GM21526 (cell line): ENCODE measurements around the gene DPP10.
"Not testable (repeated sequence)": the region's sequence is repeated elsewhere in the genome, so short reads cannot be mapped to it uniquely, and the experiment has no call there.

ENCODE experiments used
- ATAC-seq: cut with Tn5 transposase; IDR thresholded peaks from one replicate; pipeline ENCODE4 v1.9.1; 2021; ENCODE audit warnings: moderate library complexity; ENCODE audit not compliant: unreplicated experiment, low FRiP score

DPP10 gene

GRCh38 chr2:114933671-114934241 is 491.3 kb downstream of the DPP10 start:
- ATAC-seq = no peak

- ATAC-seq = no peak
Observed at GRCh38 chr2:114935031-114935430, 492.6 kb downstream of the DPP10 start.

- ATAC-seq = no peak
Observed at GRCh38 chr2:114937366-114937930, 495.0 kb downstream of the DPP10 start.

- no peak for ATAC-seq
Observed at GRCh38 chr2:114940785-114941458, 498.5 kb downstream of the DPP10 start.

GRCh38 chr2:114949228-114949804 is 506.9 kb downstream of the DPP10 start:
- no peak for ATAC-seq

GRCh38 chr2:114960389-114960788 is 517.9 kb downstream of the DPP10 start:
- ATAC-seq = no peak

GRCh38 chr2:114962532-114962931 is 520.1 kb downstream of the DPP10 start:
- ATAC-seq = no peak

GRCh38 chr2:114968748-114969400 is 526.4 kb downstream of the DPP10 start:
- no peak for ATAC-seq

- ATAC-seq = not testable (repeated sequence)
Observed at GRCh38 chr2:115004321-115004720, 561.9 kb downstream of the DPP10 start.

GRCh38 chr2:115011721-115012120 is 569.3 kb downstream of the DPP10 start:
- no peak for ATAC-seq

GRCh38 chr2:115022013-115022412 is 579.6 kb downstream of the DPP10 start:
- ATAC-seq = not testable (repeated sequence)

- no peak for ATAC-seq
Observed at GRCh38 chr2:115034801-115035200, 592.4 kb downstream of the DPP10 start.

GRCh38 chr2:115036818-115037217 is 594.4 kb downstream of the DPP10 start:
- ATAC-seq = no peak

- no peak for ATAC-seq
Observed at GRCh38 chr2:115057473-115057872, 615.0 kb downstream of the DPP10 start.

GRCh38 chr2:115070002-115070401 is 627.6 kb downstream of the DPP10 start:
- ATAC-seq = no peak

- ATAC-seq = no peak
Observed at GRCh38 chr2:115071534-115071933, 629.1 kb downstream of the DPP10 start.

GRCh38 chr2:115075800-115076199 is 633.4 kb downstream of the DPP10 start:
- no peak for ATAC-seq

- no peak for ATAC-seq
Observed at GRCh38 chr2:115077626-115078025, 635.2 kb downstream of the DPP10 start.

- ATAC-seq = no peak
Observed at GRCh38 chr2:115083225-115083624, 640.8 kb downstream of the DPP10 start.

GRCh38 chr2:115083711-115084110 is 641.3 kb downstream of the DPP10 start:
- ATAC-seq = no peak

GRCh38 chr2:115084446-115084845 is 642.0 kb downstream of the DPP10 start:
- no peak for ATAC-seq
